GM18867 (cell line): Measurements from ENCODE around the gene MCOLN2.
"Not testable (repeated sequence)": the region's sequence is repeated elsewhere in the genome, so short reads cannot be mapped to it uniquely, and the experiment has no call there.

Experiments
- ATAC-seq: cut with Tn5 transposase; IDR thresholded peaks from one replicate; pipeline ENCODE4 v1.9.1; 2021; ENCODE audit warnings: mild to moderate bottlenecking, moderate library complexity; ENCODE audit not compliant: unreplicated experiment

MCOLN2 gene

GRCh38 chr1:84986561-84986960 is 10.4 kb downstream of the MCOLN2 start:
- not testable (repeated sequence) for ATAC-seq

GRCh38 chr1:84985365-84985764 is 11.5 kb downstream of the MCOLN2 start:
- peak; percentile 41 for ATAC-seq

GRCh38 chr1:84982395-84982794 is 14.5 kb downstream of the MCOLN2 start:
- ATAC-seq = no peak

GRCh38 chr1:84975035-84975434 is 21.9 kb downstream of the MCOLN2 start:
- ATAC-seq = peak; percentile 31

GRCh38 chr1:84973498-84974334 is 23.2 kb downstream of the MCOLN2 start:
- peak; percentile 53 for ATAC-seq

- peak; percentile 47 for ATAC-seq
These were observed 24.4 kb downstream of the MCOLN2 start for GRCh38 chr1:84972377-84972987.

GRCh38 chr1:84971957-84972356 is 25.0 kb downstream of the MCOLN2 start:
- peak; percentile 34 for ATAC-seq

DNA sequence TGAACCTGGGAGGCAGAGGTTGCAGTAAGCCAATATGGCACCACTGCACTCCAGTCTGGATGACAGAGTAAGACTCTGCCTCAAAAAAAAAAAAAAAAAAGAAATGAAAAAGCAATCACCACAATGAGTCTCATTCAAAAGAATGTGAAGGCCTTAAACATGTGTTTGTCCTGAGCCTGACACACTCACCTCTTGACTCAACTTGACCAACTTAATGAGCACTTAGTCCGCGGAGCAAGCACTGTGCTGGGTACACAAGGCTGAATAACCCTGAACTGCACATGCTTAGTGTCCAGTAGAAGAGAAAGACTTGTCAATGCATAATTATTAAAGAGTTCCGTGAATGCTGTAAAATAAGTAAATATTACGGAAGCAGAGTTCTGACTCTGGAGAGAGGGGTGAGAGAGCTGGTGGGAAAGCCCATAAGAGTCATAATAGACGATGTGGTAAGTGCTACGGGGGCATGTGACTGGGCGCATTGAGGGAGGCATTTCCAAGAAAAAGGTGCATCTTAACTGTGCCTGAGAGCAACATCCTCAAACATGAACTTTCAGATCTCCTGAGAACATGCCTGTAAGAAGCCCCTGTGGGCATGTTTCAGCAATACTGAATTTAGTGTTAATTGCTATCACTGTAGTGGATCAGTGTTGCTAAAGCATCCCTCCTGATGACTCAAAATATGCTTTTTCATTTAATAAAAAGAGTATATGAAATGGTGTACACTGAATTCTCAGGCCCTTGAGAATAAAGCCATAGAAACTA is 27.2 kb downstream of the MCOLN2 start:
- ATAC-seq = peak; percentile 44

- ATAC-seq = no peak
These were observed 28.0 kb downstream of the MCOLN2 start for GRCh38 chr1:84968865-84969264.

DNA sequence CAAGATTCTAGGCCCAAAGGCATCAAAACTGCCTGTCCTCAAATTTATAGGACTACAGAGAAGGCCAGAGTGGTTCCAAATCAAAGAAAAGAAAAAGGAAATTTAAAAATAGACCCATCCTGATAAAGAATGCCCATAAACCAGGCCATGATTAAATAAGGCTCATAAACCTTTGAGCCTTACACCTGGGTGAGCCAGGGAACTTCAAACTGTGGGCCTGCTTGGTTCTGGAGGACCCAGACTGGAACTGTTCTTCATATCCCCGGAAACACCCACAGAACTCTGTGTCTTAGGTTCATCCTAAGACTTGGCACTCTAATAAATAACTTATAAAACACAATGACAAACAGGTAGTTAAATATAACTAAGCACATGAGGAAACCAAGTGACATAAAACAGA is 28.8 kb downstream of the MCOLN2 start:
- no peak for ATAC-seq

DNA sequence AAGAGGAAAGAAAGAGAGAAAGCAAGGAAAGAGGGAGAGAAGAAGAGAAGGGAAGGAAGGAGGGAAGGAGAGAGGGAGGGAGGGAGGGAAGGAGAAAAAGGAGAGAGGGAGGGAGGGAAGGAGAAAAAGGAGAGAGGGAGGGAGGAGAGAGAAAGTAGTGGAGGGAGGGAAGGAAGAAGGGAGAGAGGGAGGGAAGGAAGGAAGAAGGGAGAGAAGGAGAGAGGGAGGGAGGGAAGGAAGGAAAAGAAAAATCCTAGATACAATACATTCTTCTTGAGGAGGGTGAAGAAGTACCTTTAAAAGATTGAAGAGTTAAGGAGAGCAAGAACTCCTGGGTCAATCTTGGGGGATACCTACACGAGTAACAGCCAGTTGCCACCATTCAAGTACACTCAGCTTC is 29.2 kb downstream of the MCOLN2 start:
- no peak for ATAC-seq

DNA sequence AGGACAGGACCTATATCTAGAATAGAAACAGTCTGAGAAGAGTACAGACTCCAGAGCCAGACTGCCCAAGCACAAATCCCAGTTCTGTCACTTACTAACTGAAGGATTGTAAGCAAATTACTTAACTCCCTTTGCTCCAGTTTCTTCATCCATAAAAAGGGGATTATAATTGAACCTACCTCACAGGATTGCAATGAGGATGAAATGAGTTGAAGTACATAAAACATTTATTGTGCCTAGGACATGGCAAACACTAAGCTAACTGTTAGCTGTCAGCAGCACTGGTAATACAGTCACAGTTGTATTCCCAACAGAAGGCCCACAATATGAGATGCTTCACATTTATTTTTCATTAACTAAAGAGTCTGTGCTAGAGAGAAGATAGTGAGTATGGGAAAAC is 33.9 kb downstream of the MCOLN2 start:
- ATAC-seq = no peak

DNA sequence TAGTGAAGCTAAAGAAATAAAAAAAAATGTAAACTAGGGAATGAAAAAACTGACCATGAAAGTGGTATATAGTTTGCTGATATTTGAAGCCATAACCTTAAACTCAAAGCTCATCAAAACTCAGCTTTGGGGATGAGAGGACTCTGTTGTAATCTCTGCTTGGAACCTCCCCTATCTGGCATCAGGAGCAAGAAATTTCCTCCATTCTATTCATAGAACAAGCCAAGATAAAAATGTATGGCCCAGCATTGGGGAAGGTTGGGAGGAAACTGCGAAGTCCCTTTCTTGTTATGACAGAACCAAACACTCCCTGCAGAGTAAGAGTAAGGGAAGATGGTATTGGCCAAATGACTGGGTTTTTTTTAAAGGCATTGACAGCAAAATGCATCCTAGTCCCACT is 35.6 kb downstream of the MCOLN2 start:
- no peak for ATAC-seq

DNA sequence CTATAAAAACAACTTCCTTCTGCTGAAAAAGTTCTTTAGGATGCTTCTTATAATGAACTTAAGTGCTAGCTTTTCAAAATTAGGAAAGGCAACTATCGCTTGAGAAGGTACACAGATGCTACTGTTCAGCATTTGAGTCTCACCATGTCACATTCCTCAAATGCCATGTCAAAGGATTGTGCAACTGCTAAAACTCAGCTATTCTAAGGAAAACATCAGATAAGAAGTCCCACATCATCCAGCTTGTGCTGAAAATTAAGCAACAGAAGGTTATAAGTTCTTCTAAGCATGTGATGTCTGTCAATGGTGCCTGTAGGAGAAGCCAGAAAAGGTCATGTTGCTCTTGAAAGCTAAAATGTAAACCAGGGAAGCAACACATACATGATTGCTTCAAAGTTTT is 36.5 kb downstream of the MCOLN2 start:
- ATAC-seq = no peak

DNA sequence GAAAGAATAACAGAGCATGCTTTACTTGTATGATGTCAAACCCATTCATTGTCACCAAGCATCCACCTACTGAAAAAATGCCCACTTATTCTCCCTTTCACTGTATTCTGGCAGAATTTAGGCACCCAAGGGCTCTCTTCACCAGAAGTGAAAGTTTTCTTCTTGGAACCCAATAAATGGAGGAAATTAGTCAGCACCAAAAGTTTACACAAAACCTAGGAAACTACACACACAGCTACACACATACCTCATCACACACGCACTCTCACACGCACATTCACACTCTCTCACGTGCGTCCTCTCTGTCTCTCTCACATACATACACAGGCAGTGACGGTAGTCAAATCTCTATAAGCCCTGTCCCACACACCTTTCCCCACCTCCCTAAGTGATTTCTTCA is 37.6 kb downstream of the MCOLN2 start:
- ATAC-seq = peak; percentile 86

GRCh38 chr1:84957966-84958365 is 38.9 kb downstream of the MCOLN2 start:
- ATAC-seq = no peak

- no peak for ATAC-seq
These were observed 40.3 kb downstream of the MCOLN2 start for GRCh38 chr1:84956655-84957054.

DNA sequence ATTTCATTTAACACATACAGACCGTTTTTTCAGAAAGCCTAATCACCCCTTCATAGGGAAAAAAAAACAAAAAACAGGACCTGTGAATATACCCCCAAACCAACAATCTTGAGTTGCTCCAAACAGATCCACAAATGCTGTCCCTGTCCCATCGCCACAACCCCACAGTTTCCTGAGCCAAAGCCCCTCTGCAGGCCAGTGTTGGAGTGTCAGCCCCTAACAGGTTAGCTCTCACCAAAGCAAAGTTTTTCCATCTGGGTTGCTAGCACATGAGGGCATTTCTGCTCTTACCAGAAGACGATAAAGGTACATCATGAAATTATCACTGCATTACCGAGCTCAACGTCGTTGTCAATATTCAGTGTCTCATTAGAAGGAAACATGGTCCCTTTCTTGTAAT is 40.8 kb downstream of the MCOLN2 start:
- no peak for ATAC-seq

DNA sequence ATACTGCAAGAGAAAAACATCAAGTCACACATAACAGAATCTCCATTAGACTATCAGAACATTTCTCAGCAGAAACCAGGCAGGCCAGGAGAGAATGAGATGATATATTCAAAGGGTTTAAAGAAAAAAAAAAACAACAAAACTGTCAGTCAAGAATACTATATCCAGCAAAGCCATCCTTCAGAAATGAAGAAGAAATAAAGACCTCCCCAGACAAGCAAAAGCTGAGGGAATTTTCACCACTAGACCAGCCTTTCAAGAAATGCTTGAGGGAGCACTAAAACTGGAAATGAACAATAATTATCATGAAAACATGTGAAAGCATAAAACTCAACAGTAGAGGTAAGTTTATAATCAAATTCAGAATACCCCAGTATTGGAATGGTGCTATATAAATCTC is 47.2 kb downstream of the MCOLN2 start:
- ATAC-seq = no peak

DNA sequence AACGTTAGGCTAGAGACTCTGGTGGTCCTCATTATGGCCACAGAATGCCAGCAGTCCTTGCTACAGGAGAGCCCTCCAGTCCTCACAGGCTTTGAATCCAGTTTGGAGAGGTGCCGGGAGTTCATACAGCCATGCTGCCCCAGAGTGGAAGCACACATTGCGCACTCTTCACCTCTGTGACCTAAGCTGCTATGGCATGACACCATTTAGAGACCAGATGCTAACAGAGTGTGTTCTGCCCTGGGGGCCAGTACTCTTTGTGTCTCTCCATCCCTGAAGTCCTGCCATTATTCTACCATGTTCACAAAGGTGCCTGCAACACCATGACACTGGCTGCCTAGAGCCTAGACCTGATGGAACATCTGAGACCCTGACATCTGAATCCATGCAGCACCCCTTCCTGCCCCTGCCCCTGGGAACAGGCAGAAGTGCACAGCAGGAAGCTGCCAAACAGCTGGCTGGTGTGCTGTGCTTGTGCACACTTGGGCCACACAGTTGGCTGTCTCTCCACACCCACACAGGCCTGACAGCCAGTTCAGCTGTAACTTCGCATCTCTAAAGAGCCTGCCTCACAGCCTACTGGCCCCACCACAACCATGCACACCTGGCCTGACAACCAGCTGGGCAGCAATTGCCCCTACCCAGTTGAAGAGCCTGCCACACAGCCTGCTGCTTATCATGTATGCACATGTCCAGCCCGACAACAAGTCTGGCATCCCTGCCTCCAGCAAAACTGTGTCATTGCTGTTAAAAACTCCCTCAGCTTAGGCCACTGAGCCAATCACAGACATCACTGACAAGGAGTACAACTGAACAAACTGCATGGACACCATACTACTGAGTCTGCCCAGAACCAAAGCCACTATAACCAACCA is 49.1 kb downstream of the MCOLN2 start:
- ATAC-seq = no peak

- ATAC-seq = no peak
These were observed 50.3 kb downstream of the MCOLN2 start for GRCh38 chr1:84946631-84947030.
